GM18505 (cell line): ENCODE results near the gene DUSP1.

Experiments
- ATAC-seq: cut with Tn5 transposase; IDR thresholded peaks from one replicate; pipeline ENCODE4 v1.9.1; 2021; ENCODE audit not compliant: unreplicated experiment
- POLR2A ChIP-seq: IDR thresholded peaks from 4 replicates; pipeline ENCODE4 v1.6.1; 2011; ENCODE audit warnings: borderline replicate concordance; ENCODE audit not compliant: insufficient read depth, insufficient read length; ENCODE audit errors: extremely low read depth

DUSP1 gene

DNA sequence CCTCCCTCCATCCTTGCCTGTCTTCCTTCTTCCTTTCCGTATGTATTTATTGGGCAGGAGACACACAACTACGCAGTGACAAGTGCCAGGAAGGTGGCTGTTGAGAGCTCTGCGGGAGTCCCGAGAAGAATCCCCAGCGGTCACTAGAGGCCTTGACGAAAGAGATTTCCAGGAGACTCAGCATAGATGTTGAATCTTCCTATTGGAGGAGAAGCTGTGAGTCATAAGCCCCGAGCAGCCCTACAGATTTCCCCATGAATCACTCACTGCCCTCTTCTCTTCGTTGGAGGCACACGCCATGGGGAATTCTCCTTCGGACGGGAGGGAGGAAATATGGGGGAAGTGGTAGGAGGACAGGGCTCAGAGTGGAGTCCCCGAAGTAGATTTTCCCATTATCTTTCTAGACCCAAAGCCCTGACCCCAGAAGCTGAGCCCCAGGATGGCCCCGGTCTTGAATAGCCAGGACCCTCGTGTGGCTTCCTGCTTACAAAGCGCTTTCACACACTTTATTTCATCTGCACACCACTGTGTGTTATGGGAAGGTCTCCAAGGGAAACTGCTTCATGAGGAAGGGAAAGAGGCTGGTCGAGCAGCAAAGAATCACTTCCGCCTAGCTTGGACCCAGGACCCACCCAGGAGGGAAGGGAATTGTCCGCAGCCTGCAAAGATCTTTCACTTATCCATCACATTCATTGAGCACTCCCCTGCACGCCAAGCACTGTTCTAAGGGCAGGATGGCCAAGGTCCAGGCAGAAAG is 12.7 kb downstream of the DUSP1 start:
- no peak for ATAC-seq
- TF ChIP-seq POLR2A: no peak

GRCh38 chr5:172757394-172758010 is 13.5 kb downstream of the DUSP1 start:
- no peak for TF ChIP-seq POLR2A
- no peak for ATAC-seq

- no peak for ATAC-seq
- no peak for TF ChIP-seq POLR2A
Measured at GRCh38 chr5:172756764-172757393, 14.1 kb downstream of the DUSP1 start.

DNA sequence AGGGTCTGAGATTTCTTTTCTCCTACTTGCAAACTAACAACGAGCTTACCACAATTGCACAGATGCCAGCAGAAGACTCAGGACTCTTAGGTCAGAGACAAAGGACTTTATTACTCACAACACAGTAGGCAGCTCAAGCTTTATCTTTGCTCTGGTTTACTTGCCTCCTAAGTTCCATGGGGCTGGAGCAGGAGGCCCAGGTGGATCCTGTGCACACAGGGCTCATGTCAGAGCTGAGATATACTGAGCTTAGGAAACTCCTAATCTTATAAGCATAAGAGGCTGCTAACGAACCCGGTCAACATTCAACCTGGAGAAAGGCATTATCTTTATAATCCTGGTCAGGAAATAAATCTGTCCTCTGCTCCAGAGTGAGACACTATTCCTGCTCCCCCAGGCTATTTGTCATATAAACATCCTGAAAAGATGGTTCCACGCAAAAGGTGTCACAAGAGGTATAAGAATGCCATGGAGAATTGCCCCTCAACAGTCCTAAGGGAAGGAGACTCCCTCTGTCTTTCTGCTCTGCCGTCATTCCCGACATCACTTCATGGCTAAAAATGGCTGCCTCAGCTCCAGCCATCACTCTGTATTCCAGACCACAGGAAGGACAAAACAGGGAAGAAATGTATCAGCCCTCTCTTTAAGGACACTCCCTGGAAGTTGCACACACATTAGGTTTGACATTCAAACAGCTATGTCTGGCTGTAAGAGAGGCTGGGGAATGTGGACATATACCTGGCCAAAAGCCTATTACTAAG is 16.2 kb downstream of the DUSP1 start:
- ATAC-seq: no peak

GRCh38 chr5:172753101-172753500 is 17.9 kb downstream of the DUSP1 start:
- no peak for ATAC-seq
- TF ChIP-seq POLR2A: no peak

More for the DNA sequence above, 16.2 kb downstream of the DUSP1 start:
- TF ChIP-seq POLR2A: no peak

DNA sequence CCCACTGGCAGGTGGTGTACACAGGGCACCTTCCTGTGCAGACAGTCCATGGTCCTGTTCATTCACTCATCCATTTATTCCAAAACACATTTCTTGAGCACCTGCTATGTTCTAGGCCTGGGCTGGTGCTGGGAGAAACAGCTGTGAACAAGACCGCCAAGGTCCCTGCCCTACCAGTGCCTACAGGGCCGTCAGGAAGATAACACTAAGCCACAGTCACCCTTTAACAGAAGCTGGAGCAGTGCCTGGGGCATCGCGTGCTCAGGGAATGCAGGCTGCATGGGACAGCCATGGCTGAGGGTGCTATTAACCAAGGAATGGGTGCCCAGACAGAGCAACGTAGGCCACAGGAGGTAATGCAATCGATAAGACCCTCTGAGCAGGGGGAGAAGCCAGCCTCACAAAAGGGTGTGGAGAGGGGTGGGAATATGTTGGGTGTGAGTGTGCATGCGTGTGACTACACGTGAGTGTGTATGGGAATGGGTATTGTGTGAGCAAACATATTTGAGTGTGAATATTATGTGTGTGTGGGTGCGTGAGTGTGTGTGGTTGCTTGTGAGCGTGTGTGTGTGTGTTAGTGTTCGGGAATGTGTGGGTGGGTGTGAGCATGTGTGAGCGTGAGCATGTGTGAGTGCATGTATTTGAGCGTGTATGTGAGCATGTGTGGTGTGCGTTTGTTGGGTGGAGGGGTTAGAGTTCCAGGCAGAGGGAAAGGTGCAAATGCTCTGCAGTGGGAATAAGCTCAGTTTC is 19.1 kb downstream of the DUSP1 start:
- TF ChIP-seq POLR2A: no peak
- no peak for ATAC-seq

- ATAC-seq: no peak
- no peak for TF ChIP-seq POLR2A
Measured at GRCh38 chr5:172749881-172750633, 20.9 kb downstream of the DUSP1 start.

GRCh38 chr5:172749076-172749475 is 21.9 kb downstream of the DUSP1 start:
- TF ChIP-seq POLR2A: no peak
- ATAC-seq: no peak

- no peak for TF ChIP-seq POLR2A
- ATAC-seq: no peak
Measured at GRCh38 chr5:172748341-172748843, 22.6 kb downstream of the DUSP1 start.

DNA sequence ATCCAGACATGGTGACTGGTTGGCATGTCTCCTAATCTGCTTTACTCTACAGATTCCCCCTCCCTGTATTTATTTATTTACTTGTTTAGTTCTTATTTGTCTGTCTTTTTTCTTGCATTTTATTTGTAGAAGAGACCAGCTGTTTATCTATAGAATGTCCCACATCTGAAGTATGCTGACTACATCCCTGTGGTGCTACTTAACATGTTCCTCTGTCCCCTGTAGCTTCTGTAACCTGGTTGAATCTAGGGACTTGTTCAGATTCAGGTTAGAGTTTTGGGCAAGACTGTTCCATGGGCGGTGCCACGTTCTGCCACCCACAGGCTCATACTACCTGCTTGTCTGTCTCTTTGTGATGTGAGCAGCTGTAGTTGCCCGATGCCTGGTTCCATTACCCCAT is 23.5 kb downstream of the DUSP1 start:
- TF ChIP-seq POLR2A: no peak
- no peak for ATAC-seq

DNA sequence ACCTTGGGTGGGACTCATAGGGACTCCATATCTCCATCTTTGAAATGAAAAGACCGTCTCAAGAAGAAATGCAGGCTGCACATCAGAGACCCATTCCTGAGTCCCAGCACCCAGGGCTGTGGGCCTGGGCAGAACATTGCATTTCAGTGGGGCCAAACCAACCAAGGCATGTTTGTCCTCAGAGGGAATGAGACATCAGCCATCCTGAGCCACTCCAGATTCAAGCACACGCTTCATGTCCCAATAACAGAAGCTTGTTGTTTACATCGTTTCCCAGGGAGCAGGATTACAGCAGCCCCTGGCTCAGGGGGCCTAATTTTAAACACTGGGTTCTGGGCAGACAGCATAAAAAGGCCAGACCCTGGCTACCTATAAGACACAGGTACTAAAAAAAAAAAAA is 24.3 kb downstream of the DUSP1 start:
- ATAC-seq: no peak
- no peak for TF ChIP-seq POLR2A

- no peak for TF ChIP-seq POLR2A
- no peak for ATAC-seq
Measured at GRCh38 chr5:172745838-172746237, 25.2 kb downstream of the DUSP1 start.

DNA sequence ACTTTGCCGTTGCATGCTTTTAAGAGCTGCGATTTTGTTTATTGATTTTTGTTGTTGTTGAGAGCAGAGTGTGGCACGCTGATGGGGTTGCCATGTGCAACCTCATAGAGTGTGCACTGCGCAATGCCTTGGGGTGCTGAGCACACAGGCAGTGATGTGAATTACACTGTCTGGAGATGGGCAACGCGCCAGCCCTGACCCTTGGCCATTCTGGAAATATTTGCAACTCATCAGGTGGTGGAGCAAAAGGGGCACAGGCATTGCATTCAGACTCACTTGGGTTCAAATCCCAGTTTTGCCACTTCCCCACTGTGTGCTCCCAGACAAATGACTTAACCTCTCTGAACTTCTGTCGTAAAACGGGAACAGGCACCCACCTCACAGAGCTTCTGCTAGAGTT is 25.6 kb downstream of the DUSP1 start:
- no peak for TF ChIP-seq POLR2A
- no peak for ATAC-seq
